Activated T-cell treated with anti-CD3 and anti-CD28 coated beads, Interleukin-2, amount 50 U/mL, for 48 hours (primary cell): ENCODE measurements around the gene CCP110.

Experiments
- DNase-seq, 2 experiments: peaks; one replicate each; pipeline ENCODE4 v3.0.0-alpha.2; 2020

The CCP110 gene

GRCh38 chr16:19523559-19524355 is at the start of gene CCP110:
Gene CCP110, plus strand, starts transcription at chr16:19523942. Its CDS starts 3,940 bp downstream, at chr16:19527882.
- peak; percentile 94 to 95 for DNase-seq

- DNase-seq: no peak
These were observed 49.1 kb upstream of the CCP110 start for GRCh38 chr16:19474617-19475016.

- DNase-seq: no peak
These were observed 45.2 kb upstream of the CCP110 start for GRCh38 chr16:19478505-19478904.

GRCh38 chr16:19479302-19479721 is 44.4 kb upstream of the CCP110 start:
- DNase-seq: no peak

GRCh38 chr16:19481296-19481695 is 42.4 kb upstream of the CCP110 start:
- no peak for DNase-seq

- no peak for DNase-seq
These were observed 42.0 kb upstream of the CCP110 start for GRCh38 chr16:19481769-19482168.

- DNase-seq: no peak
These were observed 41.5 kb upstream of the CCP110 start for GRCh38 chr16:19482291-19482690.

GRCh38 chr16:19484096-19484495 is 39.6 kb upstream of the CCP110 start:
- DNase-seq: no peak

- no peak for DNase-seq
These were observed 38.1 kb upstream of the CCP110 start for GRCh38 chr16:19485611-19486010.

- no peak for DNase-seq
These were observed 37.7 kb upstream of the CCP110 start for GRCh38 chr16:19486051-19486450.

- DNase-seq: no peak
These were observed 36.9 kb upstream of the CCP110 start for GRCh38 chr16:19486750-19487325.

GRCh38 chr16:19488213-19488640 is 35.5 kb upstream of the CCP110 start:
- DNase-seq: no peak

- DNase-seq: no peak
These were observed 33.1 kb upstream of the CCP110 start for GRCh38 chr16:19490619-19491018.

GRCh38 chr16:19497176-19497575 is 26.6 kb upstream of the CCP110 start:
- no peak for DNase-seq

- DNase-seq: no peak
These were observed 24.7 kb upstream of the CCP110 start for GRCh38 chr16:19499006-19499405.

GRCh38 chr16:19499481-19499880 is 24.3 kb upstream of the CCP110 start:
- DNase-seq: no peak

GRCh38 chr16:19502395-19503131 is 21.2 kb upstream of the CCP110 start:
- peak; percentile 59 to 70 for DNase-seq

- DNase-seq: no peak
These were observed 20.2 kb upstream of the CCP110 start for GRCh38 chr16:19503461-19504075.

GRCh38 chr16:19505600-19506303 is 18.0 kb upstream of the CCP110 start:
- DNase-seq: no peak

GRCh38 chr16:19506965-19507364 is 16.8 kb upstream of the CCP110 start:
- no peak for DNase-seq

GRCh38 chr16:19507867-19508266 is 15.9 kb upstream of the CCP110 start:
- DNase-seq: no peak

GRCh38 chr16:19512297-19512696 is 11.4 kb upstream of the CCP110 start:
- no peak for DNase-seq
